GM12878 (cell line): ENCODE measurements around the gene ARHGAP15. TPM values are rescaled to one million over a fixed set of nuclear protein-coding genes. Genes with fewer than 3 reads are reported as not detected.

Experiments
- CBFB ChIP-seq: IDR thresholded peaks from 2 replicates; pipeline ENCODE4 v1.6.1; 2016; ENCODE audit warnings: antibody characterized with exemption, low read depth
- CBX3 ChIP-seq: fragments of 200-600 bp; sonication (generic); IDR thresholded peaks from 2 replicates; pipeline ENCODE4 v1.6.1; 2016; ENCODE audit warnings: low read depth, borderline replicate concordance
- CREM ChIP-seq: IDR thresholded peaks from 2 replicates; pipeline ENCODE4 v1.6.1; 2014; ENCODE audit warnings: antibody characterized with exemption, low read depth
- ETV6 ChIP-seq, 2 experiments: fragments of 450-650 bp in 1 of 2; IDR thresholded peaks in 1 of 2; conservative IDR thresholded peaks in 1 of 2; 2 replicates each; pipeline ENCODE4 v1.6.1; 2014; ENCODE audit warnings: antibody characterized with exemption in 1 of 2, borderline replicate concordance in 1 of 2, low read depth in 1 of 2, mild to moderate bottlenecking in 1 of 2, moderate library complexity in 1 of 2
- FOXM1 ChIP-seq: IDR thresholded peaks from 2 replicates; pipeline ENCODE4 v1.6.1; 2012; ENCODE audit warnings: low read depth, mild to moderate bottlenecking, inconsistent platforms, low read length, moderate library complexity
- IRF4 ChIP-seq: IDR thresholded peaks from 2 replicates; pipeline ENCODE4 v1.6.1; 2011; ENCODE audit warnings: low read depth, low read length
- IRF5 ChIP-seq: fragments of 450-650 bp; IDR thresholded peaks from 2 replicates; pipeline ENCODE4 v1.6.1; 2017; ENCODE audit warnings: borderline replicate concordance
- JUND ChIP-seq: IDR thresholded peaks from 2 replicates; pipeline ENCODE4 v1.6.1; 2012; ENCODE audit warnings: low read depth, mild to moderate bottlenecking, low read length, improper control_type of control experiment, moderate library complexity
- PKNOX1 ChIP-seq: fragments of 450-650 bp; IDR thresholded peaks from 2 replicates; pipeline ENCODE4 v1.6.1; 2016; ENCODE audit warnings: mild to moderate bottlenecking
- PML ChIP-seq: IDR thresholded peaks from 2 replicates; pipeline ENCODE4 v1.6.1; 2012; ENCODE audit warnings: low read length, inconsistent platforms
- RAD51 ChIP-seq: fragments of 450-650 bp; IDR thresholded peaks from 2 replicates; pipeline ENCODE4 v1.6.1; 2016; ENCODE audit warnings: moderate library complexity, mild to moderate bottlenecking, inconsistent platforms
- RELA ChIP-seq: fragments of 450-650 bp; IDR thresholded peaks from 2 replicates; pipeline ENCODE4 v1.8.0; 2014; ENCODE audit warnings: borderline replicate concordance; ENCODE audit not compliant: partially characterized antibody
- SIX5 ChIP-seq: IDR thresholded peaks from 2 replicates; pipeline ENCODE4 v1.6.1; 2011; ENCODE audit warnings: mild to moderate bottlenecking, low read depth, low read length, moderate library complexity; ENCODE audit not compliant: severe bottlenecking
- SMAD1 ChIP-seq: fragments of 450-650 bp; IDR thresholded peaks from 2 replicates; pipeline ENCODE4 v1.6.1; 2018; ENCODE audit warnings: mild to moderate bottlenecking, low read depth; ENCODE audit not compliant: partially characterized antibody
- SMC3 ChIP-seq: IDR thresholded peaks from 2 replicates; pipeline ENCODE4 v1.6.1; 2011; ENCODE audit warnings: low read length, improper control_type of control experiment, borderline replicate concordance
- SUPT20H ChIP-seq: IDR thresholded peaks from 2 replicates; pipeline ENCODE4 v1.6.1; 2011; ENCODE audit warnings: low read depth, mild to moderate bottlenecking, low read length, moderate library complexity, borderline replicate concordance; ENCODE audit not compliant: control insufficient read depth
- TBL1XR1 ChIP-seq: IDR thresholded peaks from 2 replicates; pipeline ENCODE4 v1.6.1; 2012; ENCODE audit warnings: low read depth, low read length, improper control_type of control experiment
- YBX1 ChIP-seq: fragments of 450-650 bp; IDR thresholded peaks from 2 replicates; pipeline ENCODE4 v1.6.1; 2016; ENCODE audit warnings: antibody characterized with exemption
- ZBED1 ChIP-seq: IDR thresholded peaks from 2 replicates; pipeline ENCODE4 v1.6.1; 2016; ENCODE audit warnings: borderline replicate concordance
- ZNF207 ChIP-seq: fragments of 450-650 bp; IDR thresholded peaks from 2 replicates; pipeline ENCODE4 v1.6.1; 2014; ENCODE audit warnings: antibody characterized with exemption, mild to moderate bottlenecking, borderline replicate concordance
- ZNF274 ChIP-seq: IDR thresholded peaks from one replicate; pipeline ENCODE4 v1.8.0; 2011; ENCODE audit not compliant: insufficient read length, insufficient read depth
- ZZZ3 ChIP-seq: IDR thresholded peaks from 2 replicates; pipeline ENCODE4 v1.6.1; 2011; ENCODE audit warnings: low read depth; ENCODE audit not compliant: control insufficient read depth, insufficient read length
- polyA plus RNA-seq, 11 experiments: library from polyadenylated mRNA; depleted of rRNA in 4 of 11; unstranded in 6 of 11; stranded (reverse) in 5 of 11; fragments of >200 nt; fragmentation: Nextera tagmentation in 4 of 11; fragmentation: Illumina TruSeq in 1 of 11; extraction: Ambion mirVana in 4 of 11; extraction: Trizol in 1 of 11; gene quantifications; 1 replicate in 1 of 11; 2 replicates in 10 of 11; pipeline versions ENCODE4 v1.2.1 to v1.2.3, GENCODE V29; 2011 to 2016; ENCODE audit warnings: inconsistent platforms in 2 of 11, missing spikeins in 2 of 11, low read depth in 1 of 11
- total RNA-seq, 4 experiments: library from RNA; depleted of rRNA in 3 of 4; stranded (reverse); fragments of >200 nt in 3 of 4; fragmentation: Illumina TruSeq in 1 of 4; extraction: Trizol in 1 of 4; gene quantifications; 2 replicates each; pipeline versions ENCODE4 v1.2.1 to v1.2.3, GENCODE V29; 2013 to 2021
- TF ChIP-seq, protein P1 (sequence below): IDR thresholded peaks from 2 replicates; pipeline ENCODE4 v1.6.1; 2011; ENCODE audit warnings: mild to moderate bottlenecking, low read depth, low read length, moderate library complexity; ENCODE audit not compliant: insufficient replicate concordance
- TF ChIP-seq, protein P2 (sequence below): fragments of 150-350 bp; IDR thresholded peaks from 2 replicates; pipeline ENCODE4 v1.6.1; 2014; ENCODE audit warnings: mild to moderate bottlenecking, low read depth, low read length
- TF ChIP-seq, protein P3 (sequence below): IDR thresholded peaks from 2 replicates; pipeline ENCODE4 v1.6.1; 2011; ENCODE audit warnings: borderline replicate concordance, low read depth, mild to moderate bottlenecking, moderate library complexity, mixed read lengths, low read length; ENCODE audit not compliant: insufficient read depth; ENCODE audit errors: extremely low read length

Gene ARHGAP15
- total and polyA plus RNA-seq, 10 of the 15 experiments (the other 5 are each of a cell fraction or from before 2014, with no cell fraction given) = 38.0 to 92.6 (median 66.7) TPM

- TF ChIP-seq, protein P1, sequence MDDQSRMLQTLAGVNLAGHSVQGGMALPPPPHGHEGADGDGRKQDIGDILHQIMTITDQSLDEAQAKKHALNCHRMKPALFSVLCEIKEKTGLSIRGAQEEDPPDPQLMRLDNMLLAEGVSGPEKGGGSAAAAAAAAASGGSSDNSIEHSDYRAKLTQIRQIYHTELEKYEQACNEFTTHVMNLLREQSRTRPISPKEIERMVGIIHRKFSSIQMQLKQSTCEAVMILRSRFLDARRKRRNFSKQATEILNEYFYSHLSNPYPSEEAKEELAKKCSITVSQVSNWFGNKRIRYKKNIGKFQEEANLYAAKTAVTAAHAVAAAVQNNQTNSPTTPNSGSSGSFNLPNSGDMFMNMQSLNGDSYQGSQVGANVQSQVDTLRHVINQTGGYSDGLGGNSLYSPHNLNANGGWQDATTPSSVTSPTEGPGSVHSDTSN = no peak
- TF ChIP-seq ZNF207 = no peak
- TF ChIP-seq SUPT20H = no peak
- no peak for TF ChIP-seq IRF5
- no peak for TF ChIP-seq CBX3
- no peak for TF ChIP-seq RELA
- 0 out of 2 replicates have a peak, but pooled peaks have one; percentile 31 for TF ChIP-seq ZBED1
- TF ChIP-seq JUND = no peak
- TF ChIP-seq CBFB = no peak
- TF ChIP-seq, protein P2, sequence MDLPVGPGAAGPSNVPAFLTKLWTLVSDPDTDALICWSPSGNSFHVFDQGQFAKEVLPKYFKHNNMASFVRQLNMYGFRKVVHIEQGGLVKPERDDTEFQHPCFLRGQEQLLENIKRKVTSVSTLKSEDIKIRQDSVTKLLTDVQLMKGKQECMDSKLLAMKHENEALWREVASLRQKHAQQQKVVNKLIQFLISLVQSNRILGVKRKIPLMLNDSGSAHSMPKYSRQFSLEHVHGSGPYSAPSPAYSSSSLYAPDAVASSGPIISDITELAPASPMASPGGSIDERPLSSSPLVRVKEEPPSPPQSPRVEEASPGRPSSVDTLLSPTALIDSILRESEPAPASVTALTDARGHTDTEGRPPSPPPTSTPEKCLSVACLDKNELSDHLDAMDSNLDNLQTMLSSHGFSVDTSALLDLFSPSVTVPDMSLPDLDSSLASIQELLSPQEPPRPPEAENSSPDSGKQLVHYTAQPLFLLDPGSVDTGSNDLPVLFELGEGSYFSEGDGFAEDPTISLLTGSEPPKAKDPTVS = no peak
- TF ChIP-seq RAD51 = no peak
- TF ChIP-seq IRF4 = no peak; the same call in 1 of the 2 replicates
- TF ChIP-seq FOXM1 = no peak
- TF ChIP-seq SMC3 = no peak
- TF ChIP-seq SIX5 = no peak
- no peak for TF ChIP-seq ZZZ3
- TF ChIP-seq SMAD1 = no peak
- TF ChIP-seq YBX1 = no peak
- TF ChIP-seq TBL1XR1 = no peak
- no peak for TF ChIP-seq CREM
- no peak for TF ChIP-seq PML
- TF ChIP-seq ZNF274 = no peak
- no peak; a peak in 1 of 4 replicates for TF ChIP-seq ETV6 (conservative IDR thresholded peaks at IDR 0.05 in 1 of 2, IDR thresholded peaks at IDR 0.05 in 1 of 2; ENCODE audit: borderline replicate concordance in 1 of 2, low read depth in 1 of 2)
- TF ChIP-seq, protein P3, sequence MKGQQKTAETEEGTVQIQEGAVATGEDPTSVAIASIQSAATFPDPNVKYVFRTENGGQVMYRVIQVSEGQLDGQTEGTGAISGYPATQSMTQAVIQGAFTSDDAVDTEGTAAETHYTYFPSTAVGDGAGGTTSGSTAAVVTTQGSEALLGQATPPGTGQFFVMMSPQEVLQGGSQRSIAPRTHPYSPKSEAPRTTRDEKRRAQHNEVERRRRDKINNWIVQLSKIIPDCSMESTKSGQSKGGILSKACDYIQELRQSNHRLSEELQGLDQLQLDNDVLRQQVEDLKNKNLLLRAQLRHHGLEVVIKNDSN = no peak
- TF ChIP-seq PKNOX1 = 0 out of 2 replicates have a peak, but pooled peaks have one; percentile 13
Observed at GRCh38 chr2:143140864-143141661, 11.8 kb downstream of the ARHGAP15 start (continued).
